Pons (tissue), 1 donor: ENCODE results near the gene PPP1R27.

Experiments
- DNase-seq: peaks from one replicate; pipeline ENCODE4 v3.0.0-alpha.2; 2016; ENCODE audit warnings: low spot score

The PPP1R27 gene

GRCh38 chr17:81860756-81861568 lies 26.1 kb upstream of the PPP1R27 start:
- DNase-seq: peak; percentile 100

GRCh38 chr17:81859906-81860755 lies 25.3 kb upstream of the PPP1R27 start, which contains the start of gene P4HB:
P4HB (minus strand) TSS chr17:81860535; CDS start chr17:81860471, 64 bp downstream.
- DNase-seq: no peak

- DNase-seq: no peak
These were observed 24.4 kb upstream of the PPP1R27 start for GRCh38 chr17:81858967-81859905.

GRCh38 chr17:81858170-81858966 lies 23.5 kb upstream of the PPP1R27 start:
- no peak for DNase-seq

- no peak for DNase-seq
These were observed 20.3 kb upstream of the PPP1R27 start for GRCh38 chr17:81854974-81855774.

GRCh38 chr17:81852237-81852636 lies 17.4 kb upstream of the PPP1R27 start:
- no peak for DNase-seq

GRCh38 chr17:81851423-81851822 lies 16.6 kb upstream of the PPP1R27 start:
- no peak for DNase-seq

- no peak for DNase-seq
These were observed 14.6 kb upstream of the PPP1R27 start for GRCh38 chr17:81849457-81849856.

- DNase-seq: no peak
These were observed 12.2 kb upstream of the PPP1R27 start for GRCh38 chr17:81846743-81847689.

GRCh38 chr17:81845881-81846742 lies 11.3 kb upstream of the PPP1R27 start:
- no peak for DNase-seq

- DNase-seq: no peak
These were observed 10.5 kb upstream of the PPP1R27 start for GRCh38 chr17:81845361-81845760.

GRCh38 chr17:81844887-81845286 lies 10.0 kb upstream of the PPP1R27 start:
- no peak for DNase-seq

GRCh38 chr17:81844327-81844851 lies 9.5 kb upstream of the PPP1R27 start:
- no peak for DNase-seq

GRCh38 chr17:81843713-81844326 lies 9.0 kb upstream of the PPP1R27 start:
- DNase-seq: no peak

- no peak for DNase-seq
These were observed 8.1 kb upstream of the PPP1R27 start for GRCh38 chr17:81842725-81843504.

- no peak for DNase-seq
These were observed 7.5 kb upstream of the PPP1R27 start for GRCh38 chr17:81842378-81842724.

GRCh38 chr17:81841866-81842265 lies 7.0 kb upstream of the PPP1R27 start:
- no peak for DNase-seq
